ENCODE measurements around the gene CD40. TPM values are rescaled to one million over a fixed set of nuclear protein-coding genes. Genes with fewer than 3 reads are reported as not detected.
A peak's percentile ranks its signal among the peaks of the same experiment; 100 is the strongest.

Gene CD40
- total and polyA plus RNA-seq, 10 of the 15 experiments (the other 5 are each of a cell fraction or from before 2014, with no cell fraction given): 40.8 to 193 (median 89.5) TPM

GRCh38 chr20:46111028-46111835, 6.9 kb upstream of the CD40 start:
- peak; percentile 75 for DNase-seq (ENCODE audit: low read depth, low spot score)
- no TSS peak for BruUV-seq (replicated peaks)
- POLR2A ChIA-PET: interaction anchor here (0.6 to 1.1 kb wide), 4 partner anchors 8 to 31 kb away, joined by 3 to 5 read pairs (median 3); no protein-coding TSS in a partner anchor
- no peak overlapping the region for H3K9ac ChIP-seq (ENCODE audit: control insufficient read depth, insufficient read depth, low read length)
- RAD21 ChIA-PET (ENCODE audit: unreplicated experiment): interaction anchor here (0.7 kb wide), 1 partner anchor 8 kb away, joined by 3 read pairs; no protein-coding TSS in a partner anchor
- in situ Hi-C loops (cut with MboI): loop anchor here (10.0 kb wide), 1 partner anchor 746 kb away; the partner anchor contains the start of gene SYS1
- peak overlapping the region; percentile 81 for H3K4me2 ChIP-seq (ENCODE audit: control insufficient read depth, insufficient read depth)
- H2AFZ ChIP-seq (ENCODE audit: control insufficient read depth, low read depth, low read length): no peak overlapping the region
- ATAC-seq: peak; percentile 77
- H3K79me2 ChIP-seq (ENCODE audit: control insufficient read depth, insufficient read depth, low read length): no peaks in the 10 kb centered on the region
- intact Hi-C loops (cut with micrococcal nuclease; ENCODE audit: unreplicated experiment): loop anchor here (1.0 kb wide), 1 partner anchor 8 kb away; no protein-coding TSS in a partner anchor
- 14% methylated on average over 5 of the region's 5 CpGs for WGBS (ENCODE audit: insufficient coverage, insufficient replicate concordance, low lambda C conversion rate, missing lambda C conversion rate)
- peak overlapping the region; percentile 7; the same call in 1 of the 2 replicates for H3K4me3 ChIP-seq
- no peaks in the 10 kb centered on the region for H3K27me3 ChIP-seq (replicated peaks in 1 of 2; ENCODE audit: control insufficient read depth in 2 of 2, insufficient read depth in 2 of 2, low read length in 1 of 2)
- CTCF ChIA-PET: interaction anchor here (1.2 to 1.5 kb wide), 2 partner anchors 23 to 89 kb away, joined by 4 to 5 read pairs; no protein-coding TSS in a partner anchor
- SMC1A ChIA-PET (ENCODE audit: uncharacterized antibody, unreplicated experiment): interaction anchor here (0.6 to 1.8 kb wide), 3 partner anchors 9 to 124 kb away, joined by 5 to 8 read pairs (median 5); no protein-coding TSS in a partner anchor
- peak; percentile 88 for FAIRE-seq
- H3K9me3 ChIP-seq (replicated peaks; ENCODE audit: control insufficient read depth, insufficient read depth, low read length): no peaks in the 10 kb centered on the region
- H3K4me1 ChIP-seq (ENCODE audit: control insufficient read depth, insufficient read depth, low read length): peaks cover 37% of the 10 kb centered on the region
- no peak overlapping the region for H3K27ac ChIP-seq (ENCODE audit: control insufficient read depth, insufficient read depth)
- no peaks in the 10 kb centered on the region for H3K36me3 ChIP-seq (ENCODE audit: control insufficient read depth in 2 of 2, insufficient read depth in 2 of 2, low read length in 1 of 2)
- H4K20me1 ChIP-seq (ENCODE audit: control insufficient read depth, insufficient read depth): no peaks in the 10 kb centered on the region
- TF ChIP-seq NKRF (conservative IDR thresholded peaks at IDR 0.05): no peak
- TF ChIP-seq GABPA (IDR thresholded peaks at IDR 0.05; ENCODE audit: low read depth): peak; percentile 51; the same call in 1 of the 2 replicates
- TF ChIP-seq TBL1XR1 (IDR thresholded peaks at IDR 0.05; ENCODE audit: low read depth, low read length): peak; percentile 71; the same call in 1 of the 2 replicates
- TF ChIP-seq MYB (IDR thresholded peaks at IDR 0.05; ENCODE audit: borderline replicate concordance, low read depth, low read length): no peak
- TF ChIP-seq RELB (IDR thresholded peaks at IDR 0.05; ENCODE audit: low read depth): peak; percentile 31
- TF ChIP-seq CEBPZ (IDR thresholded peaks at IDR 0.05; ENCODE audit: low read depth, low read length): no peak
- peak; percentile 98 for TF ChIP-seq EED (IDR thresholded peaks at IDR 0.05; ENCODE audit: low read depth)
- peak; percentile 95 for TF ChIP-seq ATF2 (IDR thresholded peaks at IDR 0.05; ENCODE audit: low read length)
- TF ChIP-seq WRNIP1 (IDR thresholded peaks at IDR 0.05; ENCODE audit: borderline replicate concordance, low read depth, low read length): no peak
- 0 out of 2 replicates have a peak, but pooled peaks have one; percentile 14 for TF ChIP-seq HCFC1 (IDR thresholded peaks at IDR 0.05; ENCODE audit: low read length)
- TF ChIP-seq POLR2A (IDR thresholded peaks at IDR 0.05; ENCODE audit: low read depth, low read length): no peak
- TF ChIP-seq HDAC6 (IDR thresholded peaks at IDR 0.05; ENCODE audit: unreplicated experiment): no peak

Data from GM12878 (cell line).